ENCODE data around the gene NGEF. TPM values are rescaled to one million over a fixed set of nuclear protein-coding genes. Genes with fewer than 3 reads are reported as not detected.

The NGEF gene
- total RNA-seq, 1 experiment from 2014 or later = 1.9 TPM

- H4K91ac ChIP-seq (ENCODE audit: insufficient read length, low read depth, low read length) = no peak overlapping the region
- H3K23me2 ChIP-seq (ENCODE audit: insufficient read length, low read depth, low read length, poor library complexity, severe bottlenecking) = peaks cover 2% of the 10 kb centered on the region
- no peak for TF ChIP-seq CTCF (conservative IDR thresholded peaks at IDR 0.05)
- no peak overlapping the region for H3T11ph ChIP-seq (ENCODE audit: low read length)
- H3K4me2 ChIP-seq (ENCODE audit: insufficient read depth, insufficient read length, low read length) = no peak overlapping the region
- H3K4me1 ChIP-seq (ENCODE audit: insufficient read depth, low read length) = no peaks in the 10 kb centered on the region
- no peaks in the 10 kb centered on the region for H3K9me3 ChIP-seq (ENCODE audit: control insufficient read depth, low read depth, low read length)
- H3K9ac ChIP-seq (ENCODE audit: extremely low read depth, insufficient read length, low read length) = no peak overlapping the region
- Mint-ChIP-seq H3K36me3 (ENCODE audit: insufficient read depth in 1 of 3, low read depth in 3 of 3) (peaks cover 19 to 38% (median 33%) of the 10 kb centered on the region in 3 experiments), H3K27me3 (ENCODE audit: low read depth) (no peaks in the 10 kb centered on the region), H3K27ac (no peak overlapping the region), H3K4me1 (no peaks in the 10 kb centered on the region), H3K4me3 (no peak overlapping the region), H3K9me3 (no peaks in the 10 kb centered on the region)
- no peak overlapping the region for H3K14ac ChIP-seq (ENCODE audit: insufficient read depth, low read length)
- H3K27ac ChIP-seq (ENCODE audit: insufficient read length, low read depth, low read length) = no peak overlapping the region
- no peaks in the 10 kb centered on the region for H3K79me2 ChIP-seq (ENCODE audit: insufficient read depth, low read length)
- WGBS (ENCODE audit: extremely low coverage, insufficient read length, low lambda C conversion rate) = no CpG with 5 or more reads among the region's 9 CpGs
- H2AFZ ChIP-seq (ENCODE audit: low read length) = no peak overlapping the region
- no peak overlapping the region for H2AK5ac ChIP-seq (ENCODE audit: insufficient read length, low read length)
- H4K20me1 ChIP-seq (ENCODE audit: control insufficient read depth, insufficient read depth, insufficient read length) = no peaks in the 10 kb centered on the region
- H3K79me1 ChIP-seq (ENCODE audit: insufficient read depth, low read depth, low read length, poor library complexity, severe bottlenecking) = no peaks in the 10 kb centered on the region
- no peak overlapping the region for H2BK20ac ChIP-seq (ENCODE audit: low read depth, low read length, poor library complexity, severe bottlenecking)
- H4K8ac ChIP-seq (replicated peaks; ENCODE audit: insufficient read length, low read depth, low read length) = no peak overlapping the region
- no peak overlapping the region for H3K4ac ChIP-seq (ENCODE audit: low read depth, low read length)
- no peak for DNase-seq
- H4K5ac ChIP-seq (ENCODE audit: insufficient read length, low read depth, low read length) = no peak overlapping the region
- H3K23ac ChIP-seq (ENCODE audit: insufficient read length, low read depth, low read length) = no peak overlapping the region
- no peak overlapping the region for H2BK15ac ChIP-seq (ENCODE audit: low read depth, low read length)
- no peak overlapping the region for H2BK12ac ChIP-seq (ENCODE audit: insufficient read length, low read depth, low read length)
- H2BK120ac ChIP-seq (ENCODE audit: low read depth, low read length, poor library complexity, severe bottlenecking) = no peak overlapping the region
- no peak overlapping the region for H2BK5ac ChIP-seq (ENCODE audit: insufficient read length, low read length)
- no peaks in the 10 kb centered on the region for H3K27me3 ChIP-seq (ENCODE audit: insufficient read depth, low read length)
- no peak overlapping the region for H3K56ac ChIP-seq (ENCODE audit: insufficient read length, low read depth, low read length)
- H3K18ac ChIP-seq (ENCODE audit: insufficient read length, low read depth, low read length) = no peak overlapping the region
Measured at GRCh38 chr2:232860593-232861241, 152.3 kb downstream of the NGEF start.

Data from H9 (cell line).